B cell (primary cell): ENCODE data around the gene GEMIN5. TPM values are rescaled to one million over a fixed set of nuclear protein-coding genes. Genes with fewer than 3 reads are reported as not detected.

Experiments
- ATAC-seq: fragments of 200-7000 bp; cut with Tn5 transposase; one replicate; pipeline ENCODE4 v1.10.0; 2021; ENCODE audit warnings: low read depth, mild to moderate bottlenecking, moderate number of reproducible peaks, moderate library complexity
- CTCF ChIA-PET: fragments of 350-600 bp; sonication (Branson Sonifier 250); formaldehyde crosslinking; loops from one replicate; lab custom pipeline; 2021; ENCODE audit warnings: antibody characterized with exemption, inconsistent platforms; lab: Charles Lee
- POLR2A ChIA-PET: fragments of 350-600 bp; sonication (Branson Sonifier 250); formaldehyde crosslinking; loops from one replicate; lab custom pipeline; 2021; ENCODE audit warnings: antibody characterized with exemption; lab: Charles Lee
- DNase-seq: peaks from one replicate; pipeline ENCODE4 v3.0.0; 2013
- H2AFZ ChIP-seq: 2 replicates; pipeline ENCODE4 v1.6.1; 2012; ENCODE audit warnings: mild to moderate bottlenecking, low read depth, low read length; ENCODE audit not compliant: insufficient read depth, poor library complexity, severe bottlenecking
- H3K27ac ChIP-seq, 2 donors: 1 replicate in 1 of 2; 2 replicates in 1 of 2; pipeline ENCODE4 v1.5.1; 2012 to 2013; ENCODE audit warnings: low read length in 2 of 2, mild to moderate bottlenecking in 2 of 2, moderate library complexity in 1 of 2
- H3K27me3 ChIP-seq, 4 experiments: fragments of 200-600 bp in 1 of 4; sonication (generic) in 1 of 4; replicated peaks in 1 of 4; 1 replicate in 2 of 4; 2 replicates in 2 of 4; pipeline versions ENCODE4 v1.6.1 to v1.7.0; 2013 to 2016; ENCODE audit warnings: low read length in 3 of 4, mild to moderate bottlenecking in 2 of 4, mixed read lengths in 1 of 4, moderate library complexity in 1 of 4; ENCODE audit not compliant: insufficient read depth in 4 of 4, control insufficient read depth in 3 of 4; ENCODE audit errors: control extremely low read depth in 1 of 4
- H3K36me3 ChIP-seq, 2 experiments: replicated peaks in 1 of 2; 1 replicate in 1 of 2; 2 replicates in 1 of 2; pipeline versions ENCODE4 v1.6.1 to v1.7.1; 2013; ENCODE audit warnings: low read length in 1 of 2; ENCODE audit not compliant: insufficient read depth in 2 of 2, control insufficient read depth in 1 of 2; ENCODE audit errors: control extremely low read depth in 1 of 2, extremely low read depth in 1 of 2
- H3K4me1 ChIP-seq, 2 donors: fragments of 200-600 bp in 1 of 2; sonication (generic) in 1 of 2; 1 replicate in 1 of 2; 2 replicates in 1 of 2; pipeline versions ENCODE4 v1.5.1 to v1.6.1; 2013 to 2017; ENCODE audit warnings: low read length in 2 of 2; ENCODE audit not compliant: control insufficient read depth in 2 of 2, insufficient read depth in 2 of 2
- H3K4me2 ChIP-seq: replicated peaks from 2 replicates; pipeline ENCODE3; 2012; ENCODE audit warnings: mild to moderate bottlenecking, low read depth, low read length; ENCODE audit not compliant: poor library complexity, severe bottlenecking
- H3K4me3 ChIP-seq, 5 experiments: fragments of 200-600 bp in 1 of 5; sonication (generic) in 1 of 5; 1 replicate in 3 of 5; 2 replicates in 2 of 5; pipeline versions ENCODE4 v1.5.1 to v1.7.0; 2011 to 2016; ENCODE audit warnings: low read length in 4 of 5, mild to moderate bottlenecking in 4 of 5, low read depth in 2 of 5, control low read depth in 1 of 5, moderate library complexity in 1 of 5; ENCODE audit not compliant: insufficient read depth in 1 of 5; ENCODE audit errors: control extremely low read depth in 1 of 5, extremely low read depth in 1 of 5
- H3K79me2 ChIP-seq: fragments of 200-600 bp; sonication (generic); one replicate; pipeline ENCODE4 v1.6.0; 2016; ENCODE audit warnings: low read length; ENCODE audit not compliant: control insufficient read depth, insufficient read depth
- H3K9ac ChIP-seq: fragments of 200-600 bp; sonication (generic); 2 replicates; pipeline ENCODE4 v1.6.1; 2017; ENCODE audit warnings: mild to moderate bottlenecking, low read length, moderate library complexity
- H3K9me3 ChIP-seq, 3 donors: one replicate each; pipeline versions ENCODE4 v1.6.1 to v1.7.1; 2013; ENCODE audit warnings: low read length in 2 of 3; ENCODE audit not compliant: control insufficient read depth in 2 of 3, insufficient read depth in 1 of 3; ENCODE audit errors: control extremely low read depth in 1 of 3
- H4K20me1 ChIP-seq: 2 replicates; pipeline ENCODE4 v1.6.0; 2012; ENCODE audit warnings: mild to moderate bottlenecking, low read length; ENCODE audit not compliant: insufficient read depth, control insufficient read depth, poor library complexity, severe bottlenecking
- H3K27ac Mint-ChIP-seq: one replicate; pipeline ENCODE4 v1.8.0; 2021; ENCODE audit warnings: mixed read lengths
- H3K27me3 Mint-ChIP-seq: one replicate; pipeline ENCODE4 v1.8.0; 2021; ENCODE audit warnings: mixed read lengths
- H3K4me1 Mint-ChIP-seq: one replicate; pipeline ENCODE4 v1.8.0; 2021; ENCODE audit warnings: mixed read lengths
- H3K4me3 Mint-ChIP-seq: one replicate; pipeline ENCODE4 v1.8.0; 2021; ENCODE audit warnings: mixed read lengths
- H3K9me3 Mint-ChIP-seq: one replicate; pipeline ENCODE4 v1.8.0; 2022; ENCODE audit warnings: mixed read lengths; ENCODE audit not compliant: insufficient read depth
- EZH2 ChIP-seq: IDR thresholded peaks from 2 replicates; pipeline ENCODE4 v1.6.1; 2012; ENCODE audit warnings: borderline replicate concordance, low read depth, mild to moderate bottlenecking, moderate library complexity, low read length; ENCODE audit not compliant: insufficient read depth, poor library complexity, severe bottlenecking
- WGBS: methylation state at CpG from one replicate; pipeline ENCODE4 v1.1.5; 2013; ENCODE audit warnings: missing lambda C conversion rate; ENCODE audit not compliant: insufficient coverage; 5-methylcytosine and 5-hydroxymethylcytosine counted together
- intact Hi-C: fragments of 100-400 bp; cut with micrococcal nuclease; formaldehyde crosslinking; loops from one replicate; pipeline ENCODE4 v1.10.0; 2022
- polyA plus RNA-seq: library from polyadenylated mRNA; depleted of rRNA; stranded (reverse); fragments of >200 nt; gene quantifications from 2 replicates; pipeline ENCODE4 v1.2.3, GENCODE V29; 2012
- total RNA-seq, 2 donors: library from RNA; stranded (reverse); fragments of 120-200 nt in 1 of 2; gene quantifications; 1 replicate in 1 of 2; 2 replicates in 1 of 2; pipeline versions ENCODE4 v1.2.3 to v1.2.4, GENCODE V29; 2013 to 2022
- TF ChIP-seq, protein P1 (sequence below): fragments of 200-600 bp; IDR thresholded peaks from one replicate; pipeline ENCODE4 v1.8.0; 2022; ENCODE audit warnings: antibody characterized with exemption, mild to moderate bottlenecking

The GEMIN5 gene
- total and polyA plus RNA-seq, 2 donors (not counting 1 experiment from before 2014, with no cell fraction given) = 3.6 to 15.5 TPM

- peaks cover 0 to 4% of the 10 kb centered on the region in 2 experiments for H3K36me3 ChIP-seq
- no peak for TF ChIP-seq EZH2
- TF ChIP-seq, protein P1, sequence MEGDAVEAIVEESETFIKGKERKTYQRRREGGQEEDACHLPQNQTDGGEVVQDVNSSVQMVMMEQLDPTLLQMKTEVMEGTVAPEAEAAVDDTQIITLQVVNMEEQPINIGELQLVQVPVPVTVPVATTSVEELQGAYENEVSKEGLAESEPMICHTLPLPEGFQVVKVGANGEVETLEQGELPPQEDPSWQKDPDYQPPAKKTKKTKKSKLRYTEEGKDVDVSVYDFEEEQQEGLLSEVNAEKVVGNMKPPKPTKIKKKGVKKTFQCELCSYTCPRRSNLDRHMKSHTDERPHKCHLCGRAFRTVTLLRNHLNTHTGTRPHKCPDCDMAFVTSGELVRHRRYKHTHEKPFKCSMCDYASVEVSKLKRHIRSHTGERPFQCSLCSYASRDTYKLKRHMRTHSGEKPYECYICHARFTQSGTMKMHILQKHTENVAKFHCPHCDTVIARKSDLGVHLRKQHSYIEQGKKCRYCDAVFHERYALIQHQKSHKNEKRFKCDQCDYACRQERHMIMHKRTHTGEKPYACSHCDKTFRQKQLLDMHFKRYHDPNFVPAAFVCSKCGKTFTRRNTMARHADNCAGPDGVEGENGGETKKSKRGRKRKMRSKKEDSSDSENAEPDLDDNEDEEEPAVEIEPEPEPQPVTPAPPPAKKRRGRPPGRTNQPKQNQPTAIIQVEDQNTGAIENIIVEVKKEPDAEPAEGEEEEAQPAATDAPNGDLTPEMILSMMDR = no peak
- POLR2A ChIA-PET = interaction anchor here (0.7 to 1.0 kb wide), 3 partner anchors 79 to 820 kb away, joined by 3 read pairs; partner anchors contain the start of genes FAM114A2, GEMIN5 and MFAP3
- intact Hi-C loops = loop anchor here (1.0 to 2.0 kb wide), 4 partner anchors 80 to 413 kb away; partner anchors contain the start of genes GEMIN5 and SAP30L
- peaks cover 23% of the 10 kb centered on the region for H4K20me1 ChIP-seq
- H3K4me1 Mint-ChIP-seq = peaks cover 46% of the 10 kb centered on the region
- WGBS = under 1% methylated on average over 60 of the region's 65 CpGs
- H3K4me3 Mint-ChIP-seq = peak within 1 kb of the TSS; percentile 95
- DNase-seq (peak; percentile 99), ATAC-seq (peak; percentile 76)
- peak within 1 kb of the TSS; percentile 89 for H2AFZ ChIP-seq
- peak within 1 kb of the TSS; percentile 98 to 99 for H3K27ac ChIP-seq
- peak within 1 kb of the TSS; percentile 98 for H3K27ac Mint-ChIP-seq
- H3K4me1 ChIP-seq = peaks cover 41 to 44% of the 10 kb centered on the region in 2 donors
- no peaks in the 10 kb centered on the region for H3K9me3 ChIP-seq
- H3K4me3 ChIP-seq = peak within 1 kb of the TSS; percentile 79 to 100 (median 85)
- H3K4me2 ChIP-seq = peak within 1 kb of the TSS; percentile 85
- CTCF ChIA-PET = no interaction called here
- H3K9me3 Mint-ChIP-seq = no peaks in the 10 kb centered on the region
- peaks cover 53% of the 10 kb centered on the region for H3K79me2 ChIP-seq
- H3K27me3 Mint-ChIP-seq = no peaks in the 10 kb centered on the region
- H3K9ac ChIP-seq = peak within 1 kb of the TSS; percentile 93
- H3K27me3 ChIP-seq = no peaks in the 10 kb centered on the region
Measured at GRCh38 chr5:154858297-154858971, 79.6 kb downstream of the GEMIN5 start, which contains the start of gene CNOT8. TSS of gene CNOT8 (plus strand) at chr5:154858627. CDS start at chr5:154863279, 4,652 bp downstream.
